HEK293T (cell line): Measurements from ENCODE around the gene MPHOSPH6.

Source experiments
- BHLHE40 ChIP-seq: fragments of 450-650 bp; IDR thresholded peaks from 2 replicates; pipeline ENCODE4 v1.6.1; 2016; ENCODE audit warnings: mild to moderate bottlenecking, moderate library complexity, borderline replicate concordance
- CTBP1 ChIP-seq: fragments of 450-650 bp; IDR thresholded peaks from 2 replicates; pipeline ENCODE4 v1.6.1; 2016; ENCODE audit warnings: borderline replicate concordance
- FOXK2 ChIP-seq: fragments of 450-650 bp; IDR thresholded peaks from 2 replicates; pipeline ENCODE4 v1.6.1; 2016; ENCODE audit warnings: mild to moderate bottlenecking
- HDGF ChIP-seq: fragments of 450-650 bp; IDR thresholded peaks from 2 replicates; pipeline ENCODE4 v1.6.1; 2017; ENCODE audit warnings: antibody characterized with exemption, borderline replicate concordance
- SP1 ChIP-seq: fragments of 450-650 bp; IDR thresholded peaks from 2 replicates; pipeline ENCODE4 v1.6.1; 2017
- SUZ12 ChIP-seq: fragments of 450-650 bp; IDR thresholded peaks from 2 replicates; pipeline ENCODE4 v1.6.1; 2016; ENCODE audit warnings: mild to moderate bottlenecking

- TF ChIP-seq BHLHE40 = no peak
- TF ChIP-seq SP1 = no peak
- no peak for TF ChIP-seq FOXK2
- no peak for TF ChIP-seq SUZ12
- no peak for TF ChIP-seq CTBP1
- TF ChIP-seq HDGF = no peak
Observed at GRCh38 chr16:82138478-82139285, 31.3 kb downstream of the MPHOSPH6 start.
